Activated naive CD4-positive, alpha-beta T cell treated with anti-CD3 and anti-CD28 coated beads for 36 hours (primary cell): Measurements from ENCODE around the gene MMD. TPM values are rescaled to one million over a fixed set of nuclear protein-coding genes. Genes with fewer than 3 reads are reported as not detected.
"Not testable (repeated sequence)": the region's sequence is repeated elsewhere in the genome, so short reads cannot be mapped to it uniquely, and the experiment has no call there.

Source experiments
- CTCF ChIA-PET: fragments of 350-600 bp; sonication (Branson Sonifier 250); formaldehyde crosslinking; loops from one replicate; lab custom pipeline; 2021; ENCODE audit warnings: antibody characterized with exemption; lab: Charles Lee
- DNase-seq: peaks from one replicate; pipeline ENCODE4 v3.0.0-alpha.2; 2020
- H3K27ac Mint-ChIP-seq: one replicate; pipeline ENCODE4 v1.8.0; 2021; ENCODE audit warnings: mild to moderate bottlenecking, mixed read lengths
- H3K27me3 Mint-ChIP-seq: one replicate; pipeline ENCODE4 v1.8.0; 2021; ENCODE audit warnings: low read depth, mixed read lengths
- H3K36me3 Mint-ChIP-seq: one replicate; pipeline ENCODE4 v1.8.0; 2021; ENCODE audit warnings: low read depth, mixed read lengths
- H3K4me1 Mint-ChIP-seq: one replicate; pipeline ENCODE4 v1.8.0; 2021; ENCODE audit warnings: low read depth, mixed read lengths
- H3K4me3 Mint-ChIP-seq: one replicate; pipeline ENCODE4 v1.8.0; 2021; ENCODE audit warnings: mild to moderate bottlenecking, moderate library complexity, mixed read lengths
- H3K9me3 Mint-ChIP-seq: one replicate; pipeline ENCODE4 v1.8.0; 2021; ENCODE audit warnings: mixed read lengths
- intact Hi-C: fragments of 100-400 bp; cut with micrococcal nuclease; formaldehyde crosslinking; loops from one replicate; pipeline ENCODE4 v1.15.1; 2023
- total RNA-seq, 2 experiments: library from RNA; stranded (reverse); gene quantifications; one replicate each; pipeline ENCODE4 v1.2.3, GENCODE V29; 2021

The MMD gene
- total RNA-seq, 2 experiments from 2014 or later = 26.2 to 27.7 TPM

DNA sequence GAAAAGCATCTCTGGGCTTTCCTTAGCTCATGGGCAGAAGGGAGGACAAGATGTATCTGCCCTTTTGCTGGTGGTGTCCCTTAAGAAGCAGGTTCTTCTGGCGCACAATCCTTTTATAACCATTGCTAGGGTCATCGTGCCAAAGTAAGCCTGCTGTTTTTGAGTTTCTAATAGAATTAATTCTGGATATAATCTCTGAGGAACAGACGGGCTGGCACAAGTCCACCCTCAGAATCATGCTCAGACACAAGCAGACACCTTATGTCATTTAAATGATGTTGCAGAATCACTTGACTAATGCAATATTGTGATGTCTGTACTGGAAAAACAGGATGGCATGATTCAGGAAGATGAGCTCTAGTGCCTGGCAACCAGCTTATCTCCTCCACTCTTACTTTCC, 18.8 kb upstream of the MMD start:
- Mint-ChIP-seq H3K9me3 (no peaks in the 10 kb centered on the region), H3K4me3 (no peak overlapping the region), H3K36me3 (no peaks in the 10 kb centered on the region), H3K27me3 (peaks cover 4% of the 10 kb centered on the region), H3K27ac (no peak overlapping the region), H3K4me1 (peaks cover 14% of the 10 kb centered on the region)
- no peak for DNase-seq
- intact Hi-C loops = no loop called here
- CTCF ChIA-PET = no interaction called here

- H3K9me3 Mint-ChIP-seq = no peaks in the 10 kb centered on the region
- no peaks in the 10 kb centered on the region for H3K36me3 Mint-ChIP-seq
- DNase-seq = no peak
- H3K4me1 Mint-ChIP-seq = peaks cover 31% of the 10 kb centered on the region
- peaks cover 4% of the 10 kb centered on the region for H3K27me3 Mint-ChIP-seq
- H3K27ac Mint-ChIP-seq = no peak overlapping the region
- CTCF ChIA-PET = no interaction called here
- intact Hi-C loops = loop anchor here (2.0 kb wide), 1 partner anchor 16 kb away; the partner anchor contains the start of gene MMD
- no peak overlapping the region for H3K4me3 Mint-ChIP-seq
Measured at GRCh38 chr17:55437159-55437605, 15.5 kb upstream of the MMD start.

DNA sequence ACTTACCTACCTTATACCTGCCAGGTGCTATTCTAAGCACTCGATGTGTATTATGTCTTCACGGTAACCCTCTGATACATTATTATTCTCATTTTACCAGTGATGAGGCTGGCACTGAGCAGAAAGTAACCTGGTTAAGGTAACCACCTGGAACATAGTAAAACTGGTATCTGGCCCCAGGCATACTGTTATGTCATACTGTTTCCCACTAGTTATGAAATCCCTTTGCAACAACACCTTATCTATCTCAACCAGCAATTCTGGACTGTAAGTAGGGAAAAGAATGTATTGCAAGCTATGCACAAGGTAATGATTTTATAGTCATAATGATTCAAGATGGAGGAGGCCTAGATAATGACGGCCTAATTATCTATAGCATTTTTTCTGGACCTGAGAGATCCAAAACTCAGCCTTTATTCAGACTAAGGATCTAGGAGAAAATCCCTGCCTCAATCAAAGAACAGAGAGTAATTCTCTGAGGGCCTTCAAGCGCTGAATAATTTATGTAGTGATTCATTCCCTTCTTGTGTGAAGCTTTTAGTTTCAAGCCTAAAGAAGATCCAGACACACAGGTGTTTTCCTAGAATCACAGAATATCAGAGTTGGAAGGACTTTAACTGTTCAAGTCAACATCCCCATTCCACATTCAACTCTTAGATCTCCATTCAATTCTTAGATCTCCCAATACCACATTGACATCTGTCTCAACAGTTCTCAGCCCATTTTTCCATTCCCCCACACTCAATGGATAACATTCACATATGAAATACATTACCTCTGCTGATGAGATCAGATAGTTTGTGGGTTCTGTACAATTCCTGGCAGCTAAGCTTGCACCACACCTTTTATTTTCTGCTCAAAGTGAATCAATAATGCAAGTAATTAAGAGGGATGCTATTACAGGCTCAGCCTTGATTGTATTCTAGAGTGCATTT, 14.9 kb upstream of the MMD start:
- Mint-ChIP-seq H3K27me3 (peaks cover 4% of the 10 kb centered on the region), H3K27ac (no peak overlapping the region), H3K4me1 (peaks cover 33% of the 10 kb centered on the region), H3K36me3 (no peaks in the 10 kb centered on the region), H3K9me3 (no peaks in the 10 kb centered on the region), H3K4me3 (no peak overlapping the region)
- intact Hi-C loops = loop anchor here (1.0 to 2.0 kb wide), 2 partner anchors 16 to 23 kb away; partner anchors contain the start of gene MMD
- no peak for DNase-seq
- CTCF ChIA-PET = no interaction called here

DNA sequence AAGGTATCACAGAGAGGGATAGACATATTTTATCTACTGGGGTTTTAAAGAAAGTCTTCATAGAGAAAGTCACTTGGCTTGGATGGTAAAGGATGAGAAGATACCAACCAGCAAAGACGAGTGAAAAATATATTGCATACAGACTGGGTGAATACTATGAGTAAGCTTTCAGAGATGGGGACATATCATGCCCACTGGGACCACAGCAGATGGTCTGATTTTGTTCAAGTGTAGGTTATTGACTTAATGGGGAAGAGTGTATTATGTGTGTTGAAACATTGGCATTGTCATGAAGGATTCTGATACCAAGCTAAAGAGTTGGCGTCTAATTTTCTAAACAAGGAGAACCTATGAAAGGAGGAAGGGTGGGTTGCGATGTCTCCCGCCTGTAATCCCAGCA, 13.8 kb upstream of the MMD start:
- no peak for DNase-seq
- Mint-ChIP-seq H3K36me3 (no peaks in the 10 kb centered on the region), H3K27me3 (peaks cover 4% of the 10 kb centered on the region), H3K27ac (no peak overlapping the region), H3K4me3 (no peak overlapping the region), H3K4me1 (peaks cover 38% of the 10 kb centered on the region), H3K9me3 (no peaks in the 10 kb centered on the region)
- intact Hi-C loops = no loop called here
- CTCF ChIA-PET = interaction anchor here (0.6 to 1.1 kb wide), 2 partner anchors 24 to 443 kb away, joined by 3 read pairs; no protein-coding TSS in a partner anchor

GRCh38 chr17:55434721-55435120, 13.1 kb upstream of the MMD start:
- Mint-ChIP-seq H3K9me3 (no peaks in the 10 kb centered on the region), H3K4me3 (no peak overlapping the region), H3K27me3 (peaks cover 4% of the 10 kb centered on the region), H3K27ac (no peak overlapping the region), H3K4me1 (peaks cover 38% of the 10 kb centered on the region), H3K36me3 (no peaks in the 10 kb centered on the region)
- CTCF ChIA-PET = interaction anchor here (0.6 to 1.1 kb wide), 2 partner anchors 25 to 442 kb away, joined by 3 read pairs; no protein-coding TSS in a partner anchor
- intact Hi-C loops = loop anchor here (5.0 kb wide), 1 partner anchor 588 kb away; no protein-coding TSS in a partner anchor
- DNase-seq = peak; percentile 33

GRCh38 chr17:55433629-55434422, 12.2 kb upstream of the MMD start:
- no peak overlapping the region for H3K27ac Mint-ChIP-seq

GRCh38 chr17:55433029-55433628, 11.5 kb upstream of the MMD start:
- no peak overlapping the region for H3K27ac Mint-ChIP-seq
- DNase-seq = no peak
- no peaks in the 10 kb centered on the region for H3K9me3 Mint-ChIP-seq
- peaks cover 38% of the 10 kb centered on the region for H3K4me1 Mint-ChIP-seq
- CTCF ChIA-PET = interaction anchor here (1.3 kb wide), 1 partner anchor 17 kb away, joined by 3 read pairs; no protein-coding TSS in a partner anchor
- H3K27me3 Mint-ChIP-seq = peaks cover 2% of the 10 kb centered on the region
- H3K36me3 Mint-ChIP-seq = no peaks in the 10 kb centered on the region
- intact Hi-C loops = loop anchor here (5.0 kb wide), 1 partner anchor 589 kb away; no protein-coding TSS in a partner anchor
- H3K4me3 Mint-ChIP-seq = no peak overlapping the region

More at GRCh38 chr17:55433629-55434422, 12.2 kb upstream of the MMD start:
- H3K4me3 Mint-ChIP-seq = no peak overlapping the region
- H3K4me1 Mint-ChIP-seq = peaks cover 38% of the 10 kb centered on the region
- CTCF ChIA-PET = no interaction called here
- H3K9me3 Mint-ChIP-seq = no peaks in the 10 kb centered on the region
- H3K27me3 Mint-ChIP-seq = peaks cover 2% of the 10 kb centered on the region
- no peak for DNase-seq
- no peaks in the 10 kb centered on the region for H3K36me3 Mint-ChIP-seq
- intact Hi-C loops = loop anchor here (5.0 kb wide), 1 partner anchor 588 kb away; no protein-coding TSS in a partner anchor

DNA sequence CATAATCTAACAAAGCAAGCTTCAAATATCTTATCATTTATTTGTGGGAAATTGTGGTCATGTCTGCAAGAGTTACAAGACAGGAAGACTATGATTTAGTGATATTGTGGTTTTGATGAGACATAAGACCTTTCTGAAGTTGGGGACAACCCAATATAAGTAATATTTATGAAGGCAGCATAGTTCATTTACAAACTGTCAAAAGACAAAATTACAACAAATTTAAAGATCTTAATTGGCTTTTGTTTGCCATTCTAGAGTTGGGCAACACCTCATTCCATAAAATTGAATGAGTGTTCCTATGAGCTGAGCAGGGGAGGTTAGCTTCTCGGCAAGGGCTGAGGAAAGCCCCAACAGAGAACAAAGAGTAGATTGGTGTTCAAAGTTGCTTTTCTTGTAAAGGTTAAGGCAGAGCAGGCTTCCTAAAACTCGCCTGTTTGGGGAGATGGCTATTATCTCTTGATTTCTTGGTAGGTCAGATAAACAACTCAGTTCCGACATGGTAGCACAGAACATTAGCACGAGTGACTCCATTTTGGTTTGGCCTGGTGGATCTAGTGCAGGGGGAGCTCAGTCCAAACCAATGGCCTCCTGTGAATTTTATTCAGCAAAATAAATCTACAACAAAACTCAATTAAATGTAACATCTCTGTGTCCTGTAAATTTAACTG, 10.9 kb upstream of the MMD start:
- DNase-seq = peak; percentile 20
- Mint-ChIP-seq H3K4me1 (peaks cover 36% of the 10 kb centered on the region), H3K27me3 (peaks cover 2% of the 10 kb centered on the region), H3K9me3 (no peaks in the 10 kb centered on the region), H3K4me3 (no peak overlapping the region), H3K27ac (peak overlapping the region; percentile 44), H3K36me3 (no peaks in the 10 kb centered on the region)
- CTCF ChIA-PET = interaction anchor here (0.6 to 1.3 kb wide), 3 partner anchors 17 to 169 kb away, joined by 3 read pairs; no protein-coding TSS in a partner anchor
- intact Hi-C loops = loop anchor here (1.0 to 5.0 kb wide), 3 partner anchors 10 to 590 kb away; no protein-coding TSS in a partner anchor

- H3K36me3 Mint-ChIP-seq, DNase-seq, H3K27me3 Mint-ChIP-seq, H3K27ac Mint-ChIP-seq, H3K4me3 Mint-ChIP-seq, H3K9me3 Mint-ChIP-seq: not testable (repeated sequence)
- peaks cover 33% of the 10 kb centered on the region for H3K4me1 Mint-ChIP-seq
- intact Hi-C loops = loop anchor here (1.0 to 5.0 kb wide), 3 partner anchors 10 to 590 kb away; no protein-coding TSS in a partner anchor
- CTCF ChIA-PET = interaction anchor here (0.6 to 1.3 kb wide), 3 partner anchors 16 to 170 kb away, joined by 3 read pairs; no protein-coding TSS in a partner anchor
Measured at GRCh38 chr17:55431914-55432313, 10.3 kb upstream of the MMD start.

GRCh38 chr17:55430541-55431288, 9.1 kb upstream of the MMD start:
- no peaks in the 10 kb centered on the region for H3K36me3 Mint-ChIP-seq
- no peak overlapping the region for H3K4me3 Mint-ChIP-seq
- H3K27me3 Mint-ChIP-seq = peaks cover 4% of the 10 kb centered on the region
- H3K27ac Mint-ChIP-seq = no peak overlapping the region
- no peaks in the 10 kb centered on the region for H3K9me3 Mint-ChIP-seq
- no peak for DNase-seq
- intact Hi-C loops = loop anchor here (5.0 kb wide), 1 partner anchor 592 kb away; no protein-coding TSS in a partner anchor
- CTCF ChIA-PET = no interaction called here
- peaks cover 26% of the 10 kb centered on the region for H3K4me1 Mint-ChIP-seq

- H3K36me3 Mint-ChIP-seq = no peaks in the 10 kb centered on the region
- no peak for DNase-seq
- H3K4me3 Mint-ChIP-seq = no peak overlapping the region
- CTCF ChIA-PET = no interaction called here
- peaks cover 24% of the 10 kb centered on the region for H3K27me3 Mint-ChIP-seq
- intact Hi-C loops = no loop called here
- H3K9me3 Mint-ChIP-seq = no peaks in the 10 kb centered on the region
- H3K27ac Mint-ChIP-seq = no peak overlapping the region
- H3K4me1 Mint-ChIP-seq = peaks cover 14% of the 10 kb centered on the region
Measured at GRCh38 chr17:55427587-55427882, 5.9 kb upstream of the MMD start.
